Hematopoietic multipotent progenitor cell treated with erythropoietin and hydrocortisone succinate and interleukin-3 and kit ligand, for 4 days (in vitro differentiated cells): ENCODE measurements around the gene PLEKHD1.

ENCODE experiments used
- DNase-seq: peaks from one replicate; pipeline ENCODE4 v3.0.0-alpha.2; 2015

The PLEKHD1 gene

GRCh38 chr14:69519204-69520100 lies 34.9 kb downstream of the PLEKHD1 start:
- no peak for DNase-seq

- DNase-seq, result no peak
Observed at GRCh38 chr14:69522026-69522425, 37.5 kb downstream of the PLEKHD1 start.

GRCh38 chr14:69525896-69526295 lies 41.4 kb downstream of the PLEKHD1 start:
- DNase-seq, result no peak

DNA sequence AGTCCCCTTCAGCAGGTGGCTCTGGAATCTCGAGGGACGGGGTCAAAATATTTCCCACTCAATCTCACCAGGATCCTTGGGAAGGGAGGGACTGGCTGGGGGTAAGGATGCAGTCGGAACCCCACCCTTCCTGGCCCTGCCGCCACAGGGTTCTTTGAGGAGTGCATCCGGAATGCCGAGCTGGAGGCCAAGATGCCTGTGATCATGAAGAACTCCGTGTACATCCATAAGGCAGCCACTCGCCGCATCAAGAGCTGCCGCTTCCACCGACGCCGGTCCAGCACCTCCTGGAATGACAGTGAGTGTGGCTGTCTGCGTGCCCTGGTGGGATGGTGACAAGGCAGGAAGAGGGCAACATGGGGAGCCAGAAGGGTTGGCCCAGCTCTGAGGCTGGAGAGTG lies 43.1 kb downstream of the PLEKHD1 start:
- no peak for DNase-seq

- no peak for DNase-seq
Observed at GRCh38 chr14:69528143-69528542, 43.6 kb downstream of the PLEKHD1 start.

- DNase-seq, result no peak
Observed at GRCh38 chr14:69528930-69529329, 44.4 kb downstream of the PLEKHD1 start.

GRCh38 chr14:69529563-69529962 lies 45.0 kb downstream of the PLEKHD1 start:
- DNase-seq, result no peak

GRCh38 chr14:69530095-69530494 lies 45.6 kb downstream of the PLEKHD1 start:
- DNase-seq, result no peak

DNA sequence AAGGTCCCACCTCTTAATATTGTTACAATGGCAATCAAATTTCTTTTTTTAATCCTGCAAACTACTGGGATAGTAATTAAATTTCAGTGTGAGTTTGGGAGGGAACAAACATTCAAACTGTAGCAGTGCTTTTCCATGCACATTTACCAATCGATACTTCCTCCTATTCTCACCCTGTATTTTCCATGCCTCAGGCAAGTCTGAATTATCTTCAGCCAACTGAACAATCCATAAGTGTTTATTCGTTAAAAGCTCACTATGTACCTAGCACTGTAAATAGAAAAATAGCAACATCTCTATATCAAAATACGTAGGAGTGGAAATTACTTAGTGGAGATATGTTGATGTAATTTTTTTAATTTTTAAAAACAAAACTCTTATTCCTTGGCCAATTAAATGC lies 46.6 kb downstream of the PLEKHD1 start:
- no peak for DNase-seq

DNA sequence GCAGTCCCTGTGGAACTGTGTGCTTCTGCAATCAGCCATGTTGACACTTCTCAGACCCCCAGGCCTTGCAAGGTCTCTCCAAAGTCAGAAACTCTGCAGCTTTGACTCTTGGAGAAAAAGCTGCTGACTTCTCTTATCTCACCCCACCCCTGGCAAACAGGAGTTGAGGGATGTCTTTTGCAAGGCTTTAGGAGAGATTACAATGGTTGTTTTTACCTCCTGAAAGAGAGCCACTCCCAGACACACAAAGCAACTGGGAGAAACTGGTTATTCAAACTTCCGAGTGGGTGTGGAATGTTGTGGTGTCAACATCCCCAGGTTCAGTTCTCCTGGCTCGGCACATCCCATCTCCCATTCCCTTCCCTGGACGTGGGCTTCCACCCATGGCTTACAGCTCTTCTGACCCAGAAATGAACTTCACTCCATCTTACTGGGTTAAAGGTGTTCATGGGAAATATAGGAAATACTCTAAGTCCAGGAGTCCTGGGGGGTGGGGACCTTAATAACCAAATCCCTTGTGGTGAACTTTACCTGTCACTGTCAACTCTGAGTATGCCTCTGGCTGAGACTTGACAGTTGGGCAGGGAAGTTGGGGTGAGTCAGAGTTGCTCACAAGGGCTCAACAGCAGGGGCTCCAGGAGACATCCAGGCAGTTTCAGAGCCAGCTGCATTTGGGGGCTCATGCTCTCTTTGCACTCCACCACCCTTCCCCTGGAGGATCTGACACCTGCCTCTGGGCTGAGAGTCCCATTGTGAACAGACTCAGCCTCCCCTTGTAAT lies 48.2 kb downstream of the PLEKHD1 start:
- DNase-seq, result no peak

DNA sequence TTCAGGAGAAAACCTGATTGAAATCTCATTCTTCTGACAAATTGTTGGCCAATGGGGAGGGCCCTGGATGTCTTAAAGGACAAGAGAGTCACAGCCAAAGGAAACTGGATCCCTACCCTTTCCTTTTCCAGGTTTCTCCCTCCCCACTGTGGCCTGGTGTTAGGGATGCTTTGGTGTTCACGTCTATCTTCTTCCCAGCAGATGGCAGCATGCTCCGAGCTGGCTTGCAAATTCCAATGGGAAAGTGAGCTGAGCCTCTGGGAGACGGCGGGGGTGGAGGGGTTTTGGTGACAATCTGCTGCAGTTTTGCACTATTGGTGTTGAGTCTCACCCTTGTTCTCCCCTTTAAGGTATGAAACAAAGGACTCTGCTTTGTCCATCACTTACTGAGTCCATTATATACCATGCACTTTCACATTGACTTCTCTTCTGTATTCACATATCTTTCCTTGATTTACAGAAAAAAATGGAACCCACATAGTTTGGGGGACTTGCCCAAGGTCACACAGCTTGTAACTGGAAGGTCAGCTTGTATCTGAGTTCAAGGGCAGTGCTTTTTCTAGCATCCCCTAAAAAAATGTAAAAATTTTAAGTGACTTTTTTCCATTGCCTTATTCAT lies 50.8 kb downstream of the PLEKHD1 start:
- DNase-seq, result no peak

DNA sequence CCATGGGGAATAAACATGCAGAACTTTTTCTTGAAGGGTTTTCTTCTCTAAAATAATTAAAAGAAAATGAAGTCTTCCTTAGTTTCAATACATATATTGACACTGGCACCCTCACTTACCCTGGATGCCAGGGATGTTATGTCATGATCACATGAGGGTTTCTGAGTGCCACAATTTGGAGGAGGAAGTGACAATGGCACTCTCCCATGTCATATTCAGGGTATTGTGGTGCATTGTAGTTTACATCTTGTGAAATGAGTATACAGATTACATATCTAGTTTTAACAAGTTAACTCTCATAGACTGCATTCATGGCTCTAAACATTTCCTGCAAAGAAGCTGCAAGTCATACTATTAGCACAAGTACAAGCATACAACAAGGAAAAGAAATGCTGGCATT lies 52.4 kb downstream of the PLEKHD1 start:
- DNase-seq, result no peak

DNA sequence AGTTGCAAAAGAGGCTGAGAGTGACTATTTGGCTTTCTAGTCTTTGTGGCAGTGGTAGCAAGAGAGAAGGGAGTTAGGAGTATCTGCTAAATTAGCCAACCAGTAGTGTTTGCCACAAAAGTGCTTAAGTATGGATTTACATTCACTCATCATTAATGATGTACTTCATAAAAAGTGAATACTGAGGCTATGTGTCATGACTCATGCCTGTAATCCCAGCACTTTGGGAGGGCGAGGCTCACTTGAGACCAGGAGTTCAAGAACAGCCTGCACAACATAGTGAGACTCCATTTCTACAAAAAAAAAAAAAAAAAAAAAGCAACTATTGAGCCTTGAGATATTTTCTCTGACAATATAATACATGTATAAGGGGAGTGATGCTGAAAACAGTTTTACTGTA lies 53.4 kb downstream of the PLEKHD1 start:
- no peak for DNase-seq

- DNase-seq, result no peak
Observed at GRCh38 chr14:69538766-69539165, 54.2 kb downstream of the PLEKHD1 start.

DNA sequence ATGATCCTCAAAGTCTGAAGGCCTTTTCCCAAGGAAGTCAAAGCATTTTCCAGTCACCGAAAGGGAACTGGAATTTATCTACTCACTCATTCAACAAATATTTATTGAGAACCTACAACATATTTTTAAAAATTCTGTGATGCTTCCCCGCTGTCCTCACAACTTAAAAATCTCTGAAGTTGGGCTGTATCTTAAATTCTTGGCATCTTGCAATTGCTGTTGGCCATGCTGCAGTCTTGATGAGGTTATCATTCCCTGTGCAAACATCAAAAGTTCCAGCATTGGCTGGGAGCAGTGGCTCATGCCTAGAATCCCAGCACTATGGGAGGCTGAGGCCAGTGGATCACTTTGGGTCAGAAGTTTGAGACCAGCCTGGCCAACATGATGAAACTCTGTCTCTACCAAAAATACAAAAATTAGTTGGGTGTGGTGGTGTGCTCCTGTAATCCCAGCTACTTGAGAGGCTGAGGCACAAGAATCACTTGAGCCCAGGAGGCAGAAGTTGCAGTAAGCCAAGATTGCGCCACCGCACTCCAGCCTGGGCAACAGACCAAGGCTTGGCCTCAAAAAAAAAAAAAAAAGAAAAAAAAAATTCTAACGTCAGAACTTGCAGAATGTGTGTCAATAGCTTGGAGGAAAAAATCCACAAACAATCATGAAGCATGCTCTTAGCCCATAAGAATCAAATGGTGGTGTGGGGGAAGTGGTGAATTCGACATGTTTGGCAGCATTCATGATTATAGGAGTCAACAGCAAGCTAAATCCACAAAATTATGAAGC lies 55.3 kb downstream of the PLEKHD1 start:
- peak; percentile 47 for DNase-seq

- no peak for DNase-seq
Observed at GRCh38 chr14:69540654-69541335, 56.3 kb downstream of the PLEKHD1 start.

GRCh38 chr14:69542311-69542710 lies 57.8 kb downstream of the PLEKHD1 start:
- DNase-seq, result no peak

GRCh38 chr14:69543341-69544115 lies 59.0 kb downstream of the PLEKHD1 start:
- peak; percentile 70 for DNase-seq

GRCh38 chr14:69547701-69548348 lies 63.3 kb downstream of the PLEKHD1 start:
- DNase-seq, result peak; percentile 47

- no peak for DNase-seq
Observed at GRCh38 chr14:69548566-69548965, 64.0 kb downstream of the PLEKHD1 start.

DNA sequence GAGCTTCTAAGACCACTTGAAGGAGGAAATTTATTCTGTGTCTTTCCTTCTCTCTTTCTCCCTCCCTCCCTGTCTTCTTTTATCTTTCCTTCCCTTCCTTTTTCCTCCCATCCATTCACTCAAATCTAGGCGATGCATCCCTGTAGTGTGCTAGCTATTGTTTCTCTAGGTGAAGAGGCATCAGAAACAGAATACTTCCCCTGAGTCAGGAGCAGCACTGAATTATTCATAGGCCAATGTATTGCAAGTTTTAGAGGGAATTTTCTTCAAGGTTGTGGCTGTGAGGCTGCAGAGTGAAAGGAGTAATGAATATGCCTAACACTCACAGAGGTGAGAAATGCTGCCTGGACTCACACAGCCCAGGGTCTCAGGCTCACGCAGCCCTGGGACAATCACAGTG lies 67.0 kb downstream of the PLEKHD1 start:
- no peak for DNase-seq
